ENCODE measurements around the gene TAS1R3.

Gene TAS1R3

DNA sequence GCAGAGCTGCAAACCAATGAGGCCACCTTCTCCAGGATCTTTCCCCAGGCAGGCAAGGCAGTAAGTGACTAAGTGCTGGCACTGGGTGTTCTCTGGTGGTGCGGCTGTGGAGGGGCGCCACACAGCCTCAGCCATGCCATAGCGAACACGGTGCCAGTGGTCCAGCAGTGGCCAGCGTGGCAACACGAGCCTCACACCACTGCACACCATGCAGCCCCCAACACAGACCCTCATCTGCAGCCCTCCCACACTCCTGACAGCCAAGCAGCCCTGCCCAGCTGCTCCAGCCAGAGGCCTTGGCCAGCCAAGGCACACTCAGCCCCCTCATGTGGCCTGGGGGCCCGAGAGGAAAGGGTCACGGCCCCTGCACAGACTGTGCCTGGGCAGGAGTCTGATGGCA, 9.6 kb upstream of the TAS1R3 start:
- no peak overlapping the region for H3K4me3 ChIP-seq (replicated peaks; ENCODE audit: low read depth, low read length)
- TF ChIP-seq, protein P1, sequence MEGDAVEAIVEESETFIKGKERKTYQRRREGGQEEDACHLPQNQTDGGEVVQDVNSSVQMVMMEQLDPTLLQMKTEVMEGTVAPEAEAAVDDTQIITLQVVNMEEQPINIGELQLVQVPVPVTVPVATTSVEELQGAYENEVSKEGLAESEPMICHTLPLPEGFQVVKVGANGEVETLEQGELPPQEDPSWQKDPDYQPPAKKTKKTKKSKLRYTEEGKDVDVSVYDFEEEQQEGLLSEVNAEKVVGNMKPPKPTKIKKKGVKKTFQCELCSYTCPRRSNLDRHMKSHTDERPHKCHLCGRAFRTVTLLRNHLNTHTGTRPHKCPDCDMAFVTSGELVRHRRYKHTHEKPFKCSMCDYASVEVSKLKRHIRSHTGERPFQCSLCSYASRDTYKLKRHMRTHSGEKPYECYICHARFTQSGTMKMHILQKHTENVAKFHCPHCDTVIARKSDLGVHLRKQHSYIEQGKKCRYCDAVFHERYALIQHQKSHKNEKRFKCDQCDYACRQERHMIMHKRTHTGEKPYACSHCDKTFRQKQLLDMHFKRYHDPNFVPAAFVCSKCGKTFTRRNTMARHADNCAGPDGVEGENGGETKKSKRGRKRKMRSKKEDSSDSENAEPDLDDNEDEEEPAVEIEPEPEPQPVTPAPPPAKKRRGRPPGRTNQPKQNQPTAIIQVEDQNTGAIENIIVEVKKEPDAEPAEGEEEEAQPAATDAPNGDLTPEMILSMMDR (IDR thresholded peaks at IDR 0.05; ENCODE audit: low read depth, low read length, missing control alignments) = no peak
- DNase-seq (ENCODE audit: extremely low read depth, low read depth) = no peak

DNA sequence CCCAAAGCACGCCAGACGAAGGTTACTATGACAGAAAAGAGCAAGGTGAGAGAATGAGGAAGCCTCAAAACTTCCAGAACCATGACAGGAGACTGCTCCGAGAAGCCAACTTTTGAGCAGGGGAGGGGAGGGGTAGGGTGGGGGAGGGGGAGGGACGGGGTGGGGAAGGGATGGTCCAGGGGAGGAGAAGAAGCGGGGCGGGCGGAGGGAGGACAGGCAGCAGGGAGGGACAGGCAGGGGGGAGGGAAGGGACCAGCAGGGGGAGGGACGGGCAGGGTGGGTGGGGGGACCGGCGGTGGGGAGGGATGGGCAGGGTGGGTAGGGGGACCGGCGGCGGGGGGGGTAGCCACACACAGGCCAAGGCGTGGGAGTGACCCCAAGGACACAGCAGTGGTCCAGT, 8.7 kb upstream of the TAS1R3 start:
- no peak for DNase-seq (ENCODE audit: extremely low read depth, low read depth)
- no peak overlapping the region; the same call in 1 of the 2 replicates for H3K4me3 ChIP-seq (replicated peaks; ENCODE audit: low read depth, low read length)
- TF ChIP-seq, protein P1 (IDR thresholded peaks at IDR 0.05; ENCODE audit: low read depth, low read length, missing control alignments) = no peak

DNA sequence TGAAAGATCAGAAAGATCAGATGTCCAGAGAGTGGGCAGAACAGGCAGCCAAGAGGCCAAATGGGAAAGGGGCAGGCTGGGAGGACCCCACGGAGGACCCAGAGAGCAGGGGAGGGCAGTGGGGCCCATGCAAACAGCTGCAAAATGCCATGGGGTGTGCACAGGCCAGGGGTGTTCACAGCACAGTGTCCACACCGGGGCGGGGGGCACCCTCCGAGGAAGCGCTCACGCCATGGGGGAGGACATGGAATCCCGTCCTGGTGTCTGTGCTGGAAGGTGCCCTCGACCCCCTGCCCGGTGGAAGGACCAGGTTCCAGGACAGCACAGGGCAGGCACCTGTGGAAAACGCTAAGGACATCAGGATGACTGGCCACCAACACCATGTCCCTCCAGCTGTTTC, 8.1 kb upstream of the TAS1R3 start:
- H3K4me3 ChIP-seq (replicated peaks; ENCODE audit: low read depth, low read length) = peak overlapping the region; percentile 37
- no peak for DNase-seq (ENCODE audit: extremely low read depth, low read depth)
- TF ChIP-seq, protein P1 (IDR thresholded peaks at IDR 0.05; ENCODE audit: low read depth, low read length, missing control alignments) = no peak

DNA sequence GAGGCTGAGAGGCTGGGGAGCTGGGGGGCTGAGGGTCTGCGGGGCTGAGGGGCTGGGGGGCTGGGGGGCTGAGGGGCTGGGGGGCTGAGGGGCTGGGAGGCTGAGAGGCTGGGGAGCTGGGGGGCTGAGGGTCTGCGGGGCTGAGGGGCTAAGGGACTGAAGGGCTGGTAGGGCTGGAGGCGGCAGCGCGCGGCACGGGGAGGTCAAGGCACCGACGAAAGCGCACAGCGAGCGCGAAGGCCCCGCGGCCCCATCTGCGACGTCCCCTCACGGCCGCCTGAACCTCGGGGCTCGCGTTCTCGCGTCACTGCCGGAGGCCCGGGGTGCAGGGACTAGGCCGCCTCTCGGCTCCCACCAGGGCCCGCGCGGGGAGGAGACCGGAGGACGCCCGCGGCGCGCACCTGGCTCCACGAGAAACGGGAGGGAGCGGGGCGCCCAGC, 7.0 kb upstream of the TAS1R3 start:
- no peak for DNase-seq (ENCODE audit: extremely low read depth, low read depth)
- peak overlapping the region; percentile 89 for H3K4me3 ChIP-seq (replicated peaks; ENCODE audit: low read depth, low read length)
- TF ChIP-seq, protein P1 (IDR thresholded peaks at IDR 0.05; ENCODE audit: low read depth, low read length, missing control alignments) = no peak

DNA sequence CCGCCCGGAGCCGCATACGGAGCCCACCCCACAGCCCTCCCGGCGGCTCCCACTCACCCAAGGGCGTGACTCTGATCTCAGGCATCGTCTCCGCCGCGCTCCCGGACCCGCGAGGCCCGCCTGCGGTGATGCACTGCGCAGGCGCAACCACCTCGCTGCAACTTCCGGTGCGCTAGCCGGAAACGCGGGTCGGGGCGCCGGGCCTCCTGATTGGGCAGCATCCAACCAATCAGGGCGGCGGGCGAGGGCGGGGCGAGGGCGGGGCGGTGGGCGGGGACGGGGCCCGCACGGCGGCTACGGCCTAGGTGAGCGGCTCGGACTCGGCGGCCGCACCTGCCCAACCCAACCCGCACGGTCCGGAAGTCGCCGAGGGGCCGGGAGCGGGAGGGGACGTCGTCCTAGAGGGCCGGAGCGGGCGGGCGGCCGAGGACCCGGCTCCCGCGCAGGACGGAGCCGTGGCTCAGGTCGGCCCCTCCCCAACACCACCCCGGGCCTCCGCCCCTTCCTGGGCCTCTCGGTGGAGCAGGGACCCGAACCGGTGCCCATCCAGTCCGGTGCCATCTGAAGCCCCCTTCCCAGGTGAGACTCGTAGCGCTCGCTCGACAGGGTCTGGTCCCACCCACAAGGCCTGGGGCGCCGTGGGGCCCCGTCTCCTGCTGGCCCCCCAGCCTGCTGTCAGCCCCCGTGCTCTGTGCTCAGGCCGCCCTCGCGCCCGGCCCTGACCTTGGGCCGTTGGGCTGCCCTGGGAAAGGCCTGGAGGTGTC, 6.4 kb upstream of the TAS1R3 start, which contains the start of the genes CPTP and INTS11:
CPTP (plus strand) TSS at position 279 of the 764 bp plus-strand sequence. CDS start 2,109 bp downstream, outside the sequence.
INTS11 (minus strand) TSS at position 137 of the 764 bp plus-strand sequence; CDS start at position 85, 52 bp downstream.
- DNase-seq (ENCODE audit: extremely low read depth, low read depth) = peak; percentile 57
- TF ChIP-seq, protein P1 (IDR thresholded peaks at IDR 0.05; ENCODE audit: low read depth, low read length, missing control alignments) = no peak
- peak within 1 kb of the TSS; percentile 89 for H3K4me3 ChIP-seq (replicated peaks; ENCODE audit: low read depth, low read length)

DNA sequence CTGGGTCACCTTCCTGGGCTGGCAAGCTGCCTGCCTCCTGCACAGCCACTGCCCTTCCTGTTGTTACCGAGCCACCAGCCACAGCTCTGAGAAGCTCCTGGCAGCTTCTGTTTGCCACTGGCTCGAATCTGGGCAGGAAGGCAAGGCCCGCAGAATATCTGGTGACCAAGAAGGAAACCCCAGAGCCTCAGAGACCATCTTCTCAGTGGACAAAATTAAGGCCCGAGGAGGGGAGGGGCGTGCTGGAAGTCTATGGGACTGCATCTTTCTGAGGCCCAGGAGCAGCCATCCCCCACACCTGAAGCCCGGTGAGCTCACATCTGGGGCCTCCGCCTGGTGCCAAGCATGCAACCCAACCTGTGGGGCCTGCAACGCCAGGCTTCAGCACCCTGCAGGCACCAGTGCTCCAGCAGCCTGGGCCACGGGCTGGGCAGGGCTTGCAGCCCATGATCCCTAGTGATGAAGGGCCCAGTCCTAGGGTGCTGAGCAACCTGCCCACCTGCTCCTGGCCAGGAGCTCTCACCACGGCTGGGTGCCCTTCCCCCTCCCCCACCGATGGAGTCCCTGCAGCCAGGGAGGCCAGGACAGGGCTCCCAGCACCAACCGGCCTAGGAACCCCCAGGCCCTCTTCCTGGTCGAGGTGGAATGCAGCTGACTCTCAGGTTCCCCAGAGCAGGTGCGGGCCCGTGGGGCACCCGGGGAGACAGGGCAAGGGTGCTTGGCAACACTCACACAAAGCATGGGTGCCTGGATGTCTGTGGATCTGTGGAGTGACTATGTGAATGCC, 5.6 kb upstream of the TAS1R3 start:
- peak overlapping the region; percentile 89 for H3K4me3 ChIP-seq (replicated peaks; ENCODE audit: low read depth, low read length)
- DNase-seq (ENCODE audit: extremely low read depth, low read depth) = no peak
- TF ChIP-seq, protein P1 (IDR thresholded peaks at IDR 0.05; ENCODE audit: low read depth, low read length, missing control alignments) = no peak
